GM19467 (cell line): Measurements from ENCODE around the gene CNPY3.

ENCODE experiments used
- ATAC-seq: cut with Tn5 transposase; IDR thresholded peaks from one replicate; pipeline ENCODE4 v1.9.1; 2021; ENCODE audit warnings: mild to moderate bottlenecking, moderate library complexity; ENCODE audit not compliant: unreplicated experiment

Gene CNPY3

GRCh38 chr6:42958125-42958524, 28.8 kb downstream of the CNPY3 start:
- ATAC-seq: no peak

- no peak for ATAC-seq
These were observed 30.6 kb downstream of the CNPY3 start for GRCh38 chr6:42959917-42960242.

- no peak for ATAC-seq
These were observed 31.2 kb downstream of the CNPY3 start, which contains the start of gene GNMT for GRCh38 chr6:42960243-42961019. GNMT (plus strand) TSS chr6:42960754; CDS start chr6:42960768, 14 bp downstream.

- no peak for ATAC-seq
These were observed 31.8 kb downstream of the CNPY3 start for GRCh38 chr6:42961020-42961470.

GRCh38 chr6:42962096-42962495, 32.8 kb downstream of the CNPY3 start:
- no peak for ATAC-seq

GRCh38 chr6:42962502-42963178, 33.4 kb downstream of the CNPY3 start:
- no peak for ATAC-seq

GRCh38 chr6:42963179-42963854, 34.0 kb downstream of the CNPY3 start:
- ATAC-seq: no peak

GRCh38 chr6:42963855-42964605, 34.8 kb downstream of the CNPY3 start:
- no peak for ATAC-seq

- ATAC-seq: no peak
These were observed 37.3 kb downstream of the CNPY3 start for GRCh38 chr6:42966571-42966970.

- no peak for ATAC-seq
These were observed 37.9 kb downstream of the CNPY3 start for GRCh38 chr6:42967228-42967627.

- ATAC-seq: no peak
These were observed 38.9 kb downstream of the CNPY3 start for GRCh38 chr6:42968126-42968701.

- no peak for ATAC-seq
These were observed 39.5 kb downstream of the CNPY3 start for GRCh38 chr6:42968783-42969182.

GRCh38 chr6:42969431-42969830, 40.2 kb downstream of the CNPY3 start:
- ATAC-seq: no peak

GRCh38 chr6:42969934-42970333, 40.7 kb downstream of the CNPY3 start:
- no peak for ATAC-seq

- ATAC-seq: no peak
These were observed 41.8 kb downstream of the CNPY3 start for GRCh38 chr6:42970871-42971612.

GRCh38 chr6:42971746-42972327, 42.6 kb downstream of the CNPY3 start:
- ATAC-seq: no peak

- ATAC-seq: no peak
These were observed 44.6 kb downstream of the CNPY3 start for GRCh38 chr6:42973926-42974325.

- no peak for ATAC-seq
These were observed 45.7 kb downstream of the CNPY3 start for GRCh38 chr6:42974919-42975505.

- ATAC-seq: no peak
These were observed 49.2 kb downstream of the CNPY3 start for GRCh38 chr6:42978487-42978838.
